COR-L47 (cell line): ENCODE results near the gene RAB6A.
"Not testable (repeated sequence)": the region's sequence is repeated elsewhere in the genome, so short reads cannot be mapped to it uniquely, and the experiment has no call there.

Experiments used
- DNase-seq: peaks from one replicate; lab custom pipeline; 2025; lab: John Stamatoyannopoulos, UW

RAB6A gene

DNA sequence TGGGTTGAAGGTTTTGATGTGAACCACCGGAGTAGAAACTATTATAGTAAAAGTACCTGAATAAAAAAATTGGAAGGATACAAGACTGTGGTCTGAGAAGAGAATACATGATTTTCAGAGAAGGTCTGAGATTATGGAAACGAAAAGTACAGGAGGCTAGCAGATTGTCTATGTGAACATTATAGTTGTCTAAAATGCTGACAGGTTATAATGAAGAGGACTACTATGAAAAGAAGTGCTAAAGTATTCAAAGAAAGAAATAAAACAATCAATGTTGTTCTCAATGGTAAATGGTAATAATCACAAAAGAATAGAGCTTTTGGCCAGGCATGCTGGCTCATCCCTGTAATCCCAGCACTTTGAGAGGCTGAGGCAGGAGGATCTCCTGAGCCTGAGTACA is 34.0 kb downstream of the RAB6A start:
- no peak for DNase-seq

DNA sequence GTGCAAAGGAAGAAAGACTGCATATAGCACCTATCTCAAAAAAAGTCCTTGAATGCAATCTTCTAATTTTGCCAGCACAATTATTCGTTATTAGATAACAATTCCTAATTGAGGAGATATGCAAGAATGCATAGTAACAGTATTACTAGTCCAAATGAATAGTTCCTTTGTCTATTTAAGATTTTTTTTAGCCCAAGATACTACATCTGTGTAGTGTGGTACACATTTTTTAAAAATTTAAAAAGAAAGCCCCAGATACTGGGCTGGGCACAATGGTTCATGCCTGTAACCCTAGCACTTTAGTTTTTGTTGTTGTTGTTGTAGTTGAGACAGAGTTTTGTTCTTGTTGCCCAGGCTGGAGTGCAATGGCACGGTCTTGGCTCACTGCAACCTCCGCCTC is 43.7 kb downstream of the RAB6A start:
- DNase-seq, result no peak

DNA sequence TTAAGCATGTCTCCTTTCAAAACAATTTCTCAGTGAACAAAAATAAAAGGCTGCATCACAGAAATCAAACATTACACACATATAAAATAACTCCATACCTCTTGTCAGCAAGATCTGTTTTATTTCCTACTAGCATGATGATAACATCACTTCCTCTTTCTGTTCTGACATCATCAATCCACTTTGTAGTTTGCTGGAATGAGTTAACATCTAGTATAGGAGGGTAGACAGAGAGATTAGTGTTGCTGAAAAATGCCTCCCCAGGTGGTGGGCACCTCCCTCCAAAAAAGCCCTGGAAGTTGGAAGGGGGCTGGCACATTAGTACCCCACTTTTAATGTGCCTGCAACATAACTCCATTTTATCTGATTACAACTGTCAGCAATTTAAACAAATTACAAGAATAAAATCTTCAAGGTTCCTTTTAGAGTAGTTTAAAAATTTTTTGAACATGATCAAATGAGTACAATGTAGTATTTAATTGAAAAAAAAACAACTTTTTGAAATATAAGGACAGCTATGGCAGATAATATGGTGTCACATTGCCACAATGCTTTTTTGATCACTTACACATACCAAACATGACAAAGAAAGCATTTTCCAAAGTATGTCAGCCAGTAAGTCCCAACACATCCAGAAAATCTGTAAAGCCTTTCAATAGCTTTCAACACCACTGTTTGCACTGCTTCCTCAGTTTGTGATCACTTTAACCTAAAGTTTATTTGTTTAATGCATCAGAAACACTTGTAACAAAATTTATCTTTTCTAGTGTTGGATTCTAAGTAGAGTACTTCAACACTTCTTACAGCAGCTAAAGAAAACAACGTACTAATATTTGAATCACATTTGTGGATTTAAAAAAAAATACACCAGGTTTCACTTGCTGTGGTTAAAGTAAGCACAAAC is 44.5 kb downstream of the RAB6A start:
- DNase-seq, result no peak

DNA sequence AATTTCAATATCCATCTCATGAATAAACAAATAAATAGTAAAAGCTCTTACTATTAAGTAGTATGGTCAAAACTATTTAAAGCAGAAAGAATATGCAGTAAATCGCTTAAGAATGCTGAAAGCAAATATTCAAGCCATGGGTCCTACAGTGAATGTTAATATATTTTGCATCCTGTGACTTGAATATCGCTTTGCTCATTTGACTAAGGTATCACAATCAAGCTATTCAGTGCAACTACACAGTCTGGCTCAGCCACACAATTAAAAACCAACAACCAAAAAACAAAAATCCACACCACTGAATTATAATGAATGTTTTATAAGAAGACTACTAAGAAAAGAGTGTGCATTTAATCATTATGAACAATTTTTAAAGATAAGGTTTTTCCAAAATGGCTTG is 45.3 kb downstream of the RAB6A start:
- no peak for DNase-seq

DNA sequence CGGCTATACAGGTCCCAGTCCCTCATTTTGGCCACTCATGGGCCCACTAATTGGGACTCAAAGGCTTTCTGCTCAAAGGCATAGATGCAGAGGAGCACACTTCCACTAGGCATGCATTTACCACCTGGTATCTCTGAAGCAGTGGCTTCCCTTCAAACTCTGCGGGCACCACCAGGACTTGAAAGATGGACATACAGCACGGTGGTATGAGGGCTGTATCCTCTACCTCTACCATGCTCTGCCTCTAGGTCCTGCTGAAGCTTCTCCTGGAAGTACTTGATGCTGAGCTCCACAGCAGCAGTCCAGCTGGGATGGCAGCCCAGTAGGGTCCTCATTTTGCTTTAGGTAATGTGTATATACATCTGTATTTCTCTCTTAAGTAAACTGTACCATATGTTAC is 49.9 kb downstream of the RAB6A start:
- no peak for DNase-seq

DNA sequence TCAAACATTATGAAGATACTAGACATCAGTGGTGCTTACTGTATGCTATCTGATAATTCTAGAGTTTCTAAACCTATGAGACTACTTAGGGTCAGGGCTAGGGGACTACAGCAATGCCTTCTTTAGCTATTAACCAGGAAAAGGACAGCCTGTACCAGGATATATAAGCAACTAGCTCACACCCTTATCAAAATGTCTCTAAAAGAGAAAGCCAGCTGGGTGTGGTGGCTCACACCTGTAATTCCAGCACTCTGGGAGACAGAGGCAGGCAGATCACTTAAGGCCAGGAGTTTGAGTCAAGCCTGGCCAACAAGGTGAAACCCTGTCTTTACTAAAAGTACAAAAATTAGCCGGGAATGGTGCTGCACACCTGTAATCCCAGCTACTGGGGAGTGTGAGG is 55.8 kb downstream of the RAB6A start:
- no peak for DNase-seq

DNA sequence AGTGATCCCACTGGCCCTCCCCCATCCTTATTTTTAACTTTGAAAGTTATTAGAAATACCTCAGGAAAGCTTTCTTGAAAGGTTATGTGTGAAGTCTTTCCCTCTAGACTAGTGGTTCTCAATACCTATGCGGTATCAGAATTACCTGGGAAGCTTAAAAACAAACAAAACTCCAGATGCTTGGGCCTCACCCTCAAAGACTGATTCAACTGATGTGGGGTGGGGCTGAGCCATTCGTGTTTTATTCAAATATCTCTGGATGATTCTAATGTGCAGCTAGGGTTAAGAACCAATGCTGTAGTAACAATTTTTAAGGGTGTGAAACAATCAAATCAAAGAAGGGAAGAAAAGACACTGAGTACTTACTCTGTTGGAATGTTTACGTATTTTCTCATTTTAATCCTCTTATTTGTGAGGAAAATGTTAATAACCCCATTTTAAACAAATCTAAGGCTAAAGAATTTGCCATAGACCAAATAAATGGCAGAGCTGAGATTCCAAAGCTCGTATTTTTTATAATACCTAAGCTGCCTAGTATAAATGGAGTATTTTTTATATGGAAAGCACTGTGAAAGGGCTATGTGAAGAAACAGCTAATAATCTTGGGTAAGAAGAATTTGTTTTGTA is 66.9 kb downstream of the RAB6A start:
- DNase-seq, result no peak

- no peak for DNase-seq
Measured at GRCh38 chr11:73680687-73681086, 80.2 kb downstream of the RAB6A start.

DNA sequence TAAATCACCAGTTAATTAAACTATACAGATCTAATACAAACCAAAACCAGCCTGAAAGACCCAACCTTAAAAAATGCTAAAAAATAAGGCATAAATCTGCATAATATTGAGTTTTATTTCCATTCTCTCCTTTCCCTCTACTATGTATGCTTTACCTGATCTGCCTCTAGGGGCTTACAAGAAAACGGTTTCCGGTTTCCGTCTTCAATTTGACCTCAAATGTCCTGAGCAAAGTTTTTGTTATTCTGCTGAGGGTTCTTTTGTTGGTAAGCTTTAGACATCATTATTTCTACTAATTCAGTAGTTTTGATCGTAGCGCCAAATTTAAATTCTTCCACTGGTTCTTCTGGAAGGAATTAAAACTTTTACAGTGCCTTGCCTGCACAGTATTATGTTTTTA is 84.3 kb downstream of the RAB6A start:
- not testable (repeated sequence) for DNase-seq

GRCh38 chr11:73671701-73672100 is 89.2 kb downstream of the RAB6A start:
- DNase-seq, result no peak

DNA sequence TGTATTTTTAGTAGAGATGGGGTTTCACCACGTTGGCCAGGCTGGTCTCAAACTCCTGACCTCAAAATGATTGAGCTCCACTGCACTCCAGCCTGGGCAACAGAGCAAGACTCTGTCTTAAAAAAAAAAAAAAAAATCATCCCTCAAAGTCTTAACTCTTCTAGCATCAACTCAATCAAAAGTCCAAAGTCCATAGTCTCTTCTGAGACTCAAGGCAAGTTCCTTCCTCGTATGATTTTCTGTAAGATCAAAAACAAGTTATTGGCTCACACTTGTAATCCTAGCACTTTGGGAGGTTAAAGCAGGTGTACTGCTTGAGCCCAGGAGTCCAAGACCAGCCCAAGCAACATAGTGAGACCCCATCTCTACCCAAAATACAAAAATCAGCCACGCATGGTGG is 90.1 kb downstream of the RAB6A start:
- DNase-seq, result no peak

DNA sequence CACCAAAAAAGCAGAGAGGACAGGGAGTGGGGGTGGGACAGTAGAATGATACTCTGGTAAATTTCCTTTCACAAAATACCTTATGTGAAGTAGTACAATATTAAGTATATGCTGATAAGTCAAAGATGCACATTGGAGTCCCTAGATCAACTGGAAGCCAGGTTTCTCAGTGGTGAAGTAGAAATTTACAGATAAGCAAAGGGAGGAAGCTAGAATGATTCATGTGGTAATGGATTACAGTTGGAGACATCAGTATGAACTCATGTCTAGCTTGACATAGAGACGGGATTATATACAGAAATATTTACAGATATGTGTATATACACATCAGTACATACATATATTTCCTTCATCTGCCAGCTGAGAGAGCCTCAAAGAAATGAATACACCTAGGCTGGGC is 93.0 kb downstream of the RAB6A start:
- DNase-seq, result no peak

DNA sequence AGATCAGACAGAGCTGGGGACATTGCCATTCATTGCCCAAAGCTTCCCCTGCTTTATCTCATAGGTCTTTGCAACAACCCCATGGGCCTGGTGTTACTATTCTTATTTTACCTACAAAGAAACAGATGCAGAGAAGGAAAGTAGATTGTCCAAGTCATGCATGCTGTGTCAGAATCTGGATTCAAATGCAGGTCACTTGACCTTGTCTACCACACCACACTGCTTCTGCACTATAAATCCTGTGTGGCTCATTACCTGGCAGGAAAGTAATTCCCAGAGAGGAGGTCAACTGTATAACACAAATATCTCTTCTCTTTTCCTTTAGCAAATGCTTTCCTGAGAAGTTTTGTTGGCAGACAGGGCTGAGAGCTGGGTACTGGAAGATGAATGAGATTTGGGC is 96.0 kb downstream of the RAB6A start:
- no peak for DNase-seq

GRCh38 chr11:73663604-73664495 is 97.0 kb downstream of the RAB6A start:
- DNase-seq, result no peak

DNA sequence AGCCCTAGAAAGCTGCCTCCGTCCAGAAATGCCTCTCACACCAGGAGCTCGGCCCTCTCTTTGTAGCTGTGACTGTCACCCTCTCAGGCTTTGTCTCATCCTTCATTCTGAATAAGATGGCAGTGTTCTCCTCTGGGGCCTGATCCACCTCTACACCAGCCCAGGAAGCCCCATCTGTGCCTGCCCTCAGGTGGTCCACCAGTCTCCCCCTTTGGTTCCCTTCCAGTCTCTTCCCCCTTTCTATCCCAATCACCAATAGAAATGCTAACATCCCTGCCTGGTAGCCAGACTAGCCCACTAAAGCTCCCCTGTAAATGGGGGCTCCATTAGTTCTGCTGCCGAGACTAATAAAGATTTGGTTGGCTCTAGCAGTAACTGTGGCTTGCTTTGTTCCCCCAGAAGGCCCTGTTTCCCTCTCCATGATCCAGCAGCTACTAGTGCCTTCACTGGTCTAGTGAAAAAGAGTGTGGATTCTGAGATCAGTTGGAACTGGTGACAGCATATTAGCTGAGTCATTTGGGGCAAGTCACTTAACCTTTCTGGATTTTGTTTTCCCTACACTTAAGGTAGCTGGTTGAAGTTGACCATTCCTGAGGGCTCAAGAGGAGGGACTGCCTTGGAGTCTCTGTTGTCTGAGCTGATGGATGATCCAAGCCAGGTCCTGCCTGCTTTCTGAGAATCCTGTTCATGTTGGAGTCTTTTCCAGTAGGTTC is 98.3 kb downstream of the RAB6A start:
- no peak for DNase-seq

- DNase-seq, result peak; percentile 69
Measured at GRCh38 chr11:73661035-73661628, 99.7 kb downstream of the RAB6A start.

- DNase-seq, result no peak
Measured at GRCh38 chr11:73660497-73661034, 100.3 kb downstream of the RAB6A start.

DNA sequence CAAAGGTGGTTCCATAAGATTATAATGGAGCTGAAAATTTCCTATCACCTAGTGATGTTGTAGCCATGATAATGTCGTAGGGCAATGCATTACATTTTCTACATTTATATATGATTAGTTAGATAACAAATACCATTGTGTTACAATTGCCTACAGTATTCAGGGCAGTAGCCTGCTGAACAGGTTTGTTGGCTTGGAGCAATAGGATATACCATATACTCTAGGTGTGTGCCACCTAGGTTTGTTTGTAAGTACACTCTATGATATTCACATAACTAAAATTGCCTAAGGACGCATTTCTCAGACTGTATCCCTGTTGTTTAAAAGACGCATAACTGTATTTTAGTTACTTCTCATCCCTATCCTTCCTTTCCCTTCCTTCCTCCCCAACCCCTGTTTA is 100.9 kb downstream of the RAB6A start:
- no peak for DNase-seq

- no peak for DNase-seq
Measured at GRCh38 chr11:73656985-73657384, 103.9 kb downstream of the RAB6A start.

DNA sequence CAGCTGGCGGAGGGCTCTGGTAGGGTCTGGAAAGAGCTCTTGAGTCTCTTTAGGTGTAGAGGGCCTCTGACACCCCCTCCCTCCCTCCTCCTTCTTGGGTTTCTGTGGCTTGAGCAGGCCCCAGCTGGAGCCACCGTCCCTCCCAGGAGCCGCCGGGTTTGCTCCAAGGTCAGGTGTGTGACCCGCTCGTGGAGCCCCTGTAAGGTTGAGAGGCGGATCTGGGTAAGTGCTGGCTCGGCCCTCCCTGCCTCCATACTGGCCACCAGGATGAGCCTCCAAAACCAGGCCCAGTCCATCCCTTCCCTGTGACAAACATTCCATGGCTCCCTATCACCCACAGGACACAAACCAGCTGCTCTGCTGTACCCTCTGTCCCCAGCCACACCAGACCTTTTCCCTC is 105.2 kb downstream of the RAB6A start:
- no peak for DNase-seq

DNA sequence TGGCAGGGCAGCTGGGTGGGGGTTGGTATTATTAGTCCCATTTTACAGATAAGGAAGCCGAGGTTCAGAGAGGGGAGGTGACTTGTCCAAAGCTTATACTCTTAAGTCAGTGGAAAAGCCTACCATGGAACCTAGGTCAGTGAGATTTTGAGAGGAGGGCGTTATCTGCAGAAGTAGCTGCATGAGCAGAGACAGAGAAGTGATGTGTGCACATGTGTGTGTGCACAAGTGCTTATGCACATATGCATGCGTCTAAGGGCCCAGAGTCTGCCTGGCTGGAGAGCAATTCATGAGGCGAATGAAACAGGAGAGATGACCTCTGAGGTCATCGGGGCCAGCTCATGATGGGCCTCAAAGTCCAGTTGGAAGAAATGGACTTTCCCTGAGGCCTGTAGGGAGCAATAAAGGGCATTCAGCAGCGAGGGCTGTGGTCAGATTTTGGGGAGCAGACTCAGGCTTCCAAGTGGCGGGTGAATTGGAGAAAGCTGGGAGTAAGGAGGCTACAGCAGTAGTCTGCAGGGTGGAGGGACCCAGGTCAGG is 106.3 kb downstream of the RAB6A start:
- DNase-seq, result no peak
